Measurements from ENCODE around the gene RHBDF1. TPM values are rescaled to one million over a fixed set of nuclear protein-coding genes. Genes with fewer than 3 reads are reported as not detected.
"Not testable (repeated sequence)": the region's sequence is repeated elsewhere in the genome, so short reads cannot be mapped to it uniquely, and the experiment has no call there.

Gene RHBDF1
- total RNA-seq, 1 experiment from 2014 or later: 26.3 TPM

DNA sequence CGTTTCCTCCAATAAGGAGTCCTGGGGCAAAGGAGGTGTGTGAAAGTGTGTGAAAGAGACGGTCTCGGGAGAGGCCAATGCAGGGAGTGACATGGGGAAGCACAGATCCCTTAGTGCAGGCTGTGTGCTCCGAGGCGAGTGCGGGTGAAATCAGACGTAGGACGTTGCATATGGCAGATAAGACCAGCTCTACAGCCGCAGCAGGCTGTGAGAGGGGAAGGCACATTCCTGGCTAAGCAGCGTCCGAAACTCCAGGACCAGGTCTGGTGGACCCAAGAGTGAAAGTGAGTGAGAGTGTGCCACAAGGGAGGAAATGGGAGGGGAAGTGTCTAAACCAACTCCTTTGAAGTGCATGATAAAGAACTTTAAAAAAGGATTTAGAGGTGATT is 30.4 kb downstream of the RHBDF1 start:
- TF ChIP-seq, protein P1, sequence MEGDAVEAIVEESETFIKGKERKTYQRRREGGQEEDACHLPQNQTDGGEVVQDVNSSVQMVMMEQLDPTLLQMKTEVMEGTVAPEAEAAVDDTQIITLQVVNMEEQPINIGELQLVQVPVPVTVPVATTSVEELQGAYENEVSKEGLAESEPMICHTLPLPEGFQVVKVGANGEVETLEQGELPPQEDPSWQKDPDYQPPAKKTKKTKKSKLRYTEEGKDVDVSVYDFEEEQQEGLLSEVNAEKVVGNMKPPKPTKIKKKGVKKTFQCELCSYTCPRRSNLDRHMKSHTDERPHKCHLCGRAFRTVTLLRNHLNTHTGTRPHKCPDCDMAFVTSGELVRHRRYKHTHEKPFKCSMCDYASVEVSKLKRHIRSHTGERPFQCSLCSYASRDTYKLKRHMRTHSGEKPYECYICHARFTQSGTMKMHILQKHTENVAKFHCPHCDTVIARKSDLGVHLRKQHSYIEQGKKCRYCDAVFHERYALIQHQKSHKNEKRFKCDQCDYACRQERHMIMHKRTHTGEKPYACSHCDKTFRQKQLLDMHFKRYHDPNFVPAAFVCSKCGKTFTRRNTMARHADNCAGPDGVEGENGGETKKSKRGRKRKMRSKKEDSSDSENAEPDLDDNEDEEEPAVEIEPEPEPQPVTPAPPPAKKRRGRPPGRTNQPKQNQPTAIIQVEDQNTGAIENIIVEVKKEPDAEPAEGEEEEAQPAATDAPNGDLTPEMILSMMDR (IDR thresholded peaks at IDR 0.05; ENCODE audit: unreplicated experiment): no peak
- CTCF ChIA-PET: no interaction called here

DNA sequence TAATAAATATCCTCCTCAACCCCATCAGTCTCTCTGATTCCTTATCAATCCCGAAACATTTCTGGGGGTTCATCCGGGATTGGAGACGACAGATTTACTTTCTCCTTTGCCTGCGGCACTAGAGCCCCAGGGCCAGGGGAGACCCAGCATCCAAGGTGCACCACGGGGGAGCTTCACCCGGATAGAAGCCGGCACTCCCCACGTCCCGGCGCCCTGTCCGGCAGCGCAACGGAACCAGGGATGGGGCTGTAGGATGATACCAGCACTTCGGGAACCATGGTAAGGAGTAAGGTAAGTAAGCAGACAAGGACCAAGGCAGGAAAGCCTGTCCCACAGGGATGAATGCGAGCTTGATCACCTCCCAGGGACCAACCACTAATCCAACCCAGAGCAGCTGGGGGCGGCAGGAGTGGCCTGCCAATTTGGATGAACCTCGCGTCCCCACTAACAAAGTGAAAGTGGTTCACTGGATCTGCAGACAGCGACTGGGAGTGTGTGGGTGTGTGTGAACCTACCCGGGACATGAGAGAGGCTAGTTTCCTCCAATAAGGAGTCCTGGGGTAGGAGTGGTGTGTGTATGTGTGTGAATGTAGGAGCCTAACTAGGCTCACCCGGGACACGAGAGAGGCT is 30.9 kb downstream of the RHBDF1 start:
- BruUV-seq (replicated peaks): no TSS peak
- H3K9me3 Mint-ChIP-seq (ENCODE audit: unreplicated experiment): no peaks in the 10 kb centered on the region
- peaks cover 37% of the 10 kb centered on the region for H3K36me3 Mint-ChIP-seq (ENCODE audit: insufficient read depth, unreplicated experiment)
- H3K4me1 Mint-ChIP-seq (ENCODE audit: insufficient read depth, unreplicated experiment): no peaks in the 10 kb centered on the region
- H3K27ac Mint-ChIP-seq (ENCODE audit: low read depth, unreplicated experiment): no peak overlapping the region
- no peaks in the 10 kb centered on the region for H3K27me3 Mint-ChIP-seq (ENCODE audit: insufficient read depth, unreplicated experiment)
- intact Hi-C loops (cut with micrococcal nuclease): no loop called here
- CTCF ChIA-PET: no interaction called here
- DNase-seq (ENCODE audit: unreplicated experiment): no peak
- H3K4me3 Mint-ChIP-seq (ENCODE audit: unreplicated experiment): no peak overlapping the region
- POLR2A ChIA-PET: no interaction called here
- TF ChIP-seq, protein P1 (IDR thresholded peaks at IDR 0.05; ENCODE audit: unreplicated experiment): no peak

More for the DNA sequence above, 30.4 kb downstream of the RHBDF1 start:
- no peak overlapping the region for H3K27ac Mint-ChIP-seq (ENCODE audit: low read depth, unreplicated experiment)
- H3K36me3 Mint-ChIP-seq (ENCODE audit: insufficient read depth, unreplicated experiment): peaks cover 42% of the 10 kb centered on the region
- POLR2A ChIA-PET: no interaction called here
- DNase-seq (ENCODE audit: unreplicated experiment): no peak
- BruUV-seq (replicated peaks): no TSS peak
- H3K4me3 Mint-ChIP-seq (ENCODE audit: unreplicated experiment): no peak overlapping the region
- H3K9me3 Mint-ChIP-seq (ENCODE audit: unreplicated experiment): no peaks in the 10 kb centered on the region
- no peaks in the 10 kb centered on the region for H3K4me1 Mint-ChIP-seq (ENCODE audit: insufficient read depth, unreplicated experiment)
- no peaks in the 10 kb centered on the region for H3K27me3 Mint-ChIP-seq (ENCODE audit: insufficient read depth, unreplicated experiment)
- intact Hi-C loops (cut with micrococcal nuclease): no loop called here

DNA sequence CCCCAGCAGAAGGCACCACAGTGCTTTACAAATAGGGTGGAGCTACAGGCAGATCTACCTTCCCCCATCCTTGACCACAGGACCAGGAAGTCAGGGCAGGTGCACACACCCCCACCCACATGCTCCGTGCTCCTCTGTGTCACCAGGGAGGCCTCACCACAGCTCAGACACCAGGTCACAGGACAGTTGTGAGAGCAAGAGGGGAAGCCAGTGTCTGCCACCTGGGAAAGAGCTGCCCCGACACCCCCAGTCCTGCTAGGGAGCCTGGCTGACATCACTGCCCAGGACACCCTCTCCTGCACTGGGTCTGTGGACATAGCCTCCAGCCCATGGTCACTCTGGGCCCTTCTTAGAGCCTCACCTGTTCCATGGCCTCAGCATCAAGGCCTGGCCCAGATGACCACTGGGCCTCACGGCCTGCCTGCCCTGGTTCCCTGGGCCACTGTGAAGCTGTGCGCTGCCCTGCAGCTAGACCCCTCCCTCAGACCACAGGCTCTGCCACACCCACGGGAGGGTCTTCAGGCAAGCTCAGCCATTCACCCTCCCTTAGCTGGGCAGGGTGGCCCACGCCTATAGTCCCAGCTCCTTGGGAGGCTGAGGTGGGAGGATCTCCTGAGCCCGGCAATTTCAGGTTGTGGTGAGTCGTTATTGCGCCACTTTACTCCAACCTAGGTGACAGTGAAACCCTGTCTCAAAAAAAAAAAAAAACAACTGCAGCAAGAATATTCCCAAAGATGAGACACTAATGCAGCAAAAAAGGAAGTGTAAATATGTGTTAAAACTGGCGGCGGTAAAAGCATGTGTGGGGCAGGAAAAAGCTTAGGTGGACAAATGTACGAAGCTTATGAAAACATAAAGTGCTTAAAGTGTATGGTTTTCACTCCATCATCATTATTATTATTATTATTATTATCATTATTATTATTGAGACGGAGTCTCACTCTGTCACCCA is 33.2 kb downstream of the RHBDF1 start:
- no peak overlapping the region for H3K27ac Mint-ChIP-seq (ENCODE audit: low read depth, unreplicated experiment)
- CTCF ChIA-PET: interaction anchor here (0.6 to 1.1 kb wide), 2 partner anchors 52 to 57 kb away, joined by 3 to 4 read pairs; no protein-coding TSS in a partner anchor
- POLR2A ChIA-PET: interaction anchor here (0.6 to 0.9 kb wide), 2 partner anchors 13 to 710 kb away, joined by 3 read pairs; no protein-coding TSS in a partner anchor
- no peak overlapping the region for H3K4me3 Mint-ChIP-seq (ENCODE audit: unreplicated experiment)
- no peaks in the 10 kb centered on the region for H3K27me3 Mint-ChIP-seq (ENCODE audit: insufficient read depth, unreplicated experiment)
- H3K4me1 Mint-ChIP-seq (ENCODE audit: insufficient read depth, unreplicated experiment): no peaks in the 10 kb centered on the region
- no peaks in the 10 kb centered on the region for H3K9me3 Mint-ChIP-seq (ENCODE audit: unreplicated experiment)
- intact Hi-C loops (cut with micrococcal nuclease): no loop called here
- peak; percentile 57 for DNase-seq (ENCODE audit: unreplicated experiment)
- TF ChIP-seq, protein P1 (IDR thresholded peaks at IDR 0.05; ENCODE audit: unreplicated experiment): no peak
- peaks cover 22% of the 10 kb centered on the region for H3K36me3 Mint-ChIP-seq (ENCODE audit: insufficient read depth, unreplicated experiment)
- BruUV-seq (replicated peaks): no TSS peak

DNA sequence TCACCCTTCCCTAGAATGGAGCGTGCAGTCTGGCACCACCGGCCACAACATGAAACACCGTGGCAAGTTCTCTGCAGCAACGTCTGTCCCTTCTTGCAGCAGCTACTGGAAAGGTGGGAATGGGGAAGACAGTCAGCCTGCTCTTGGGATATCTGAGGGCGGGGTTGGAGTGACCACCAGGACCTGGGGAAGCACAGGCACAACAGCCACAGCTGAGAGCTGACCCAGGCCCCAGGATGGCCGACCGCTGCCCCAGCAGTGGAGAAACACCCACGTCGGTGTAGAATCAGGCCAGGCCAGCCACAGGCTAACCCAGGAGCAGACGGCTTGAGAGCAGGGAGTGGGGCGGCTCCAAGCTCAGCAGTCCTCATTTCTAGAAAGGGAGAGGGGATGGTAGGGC is 34.2 kb downstream of the RHBDF1 start:
- H3K27ac Mint-ChIP-seq (ENCODE audit: low read depth, unreplicated experiment); BruUV-seq (replicated peaks); H3K4me1 Mint-ChIP-seq (ENCODE audit: insufficient read depth, unreplicated experiment); DNase-seq (ENCODE audit: unreplicated experiment); H3K27me3 Mint-ChIP-seq (ENCODE audit: insufficient read depth, unreplicated experiment); POLR2A ChIA-PET; H3K9me3 Mint-ChIP-seq (ENCODE audit: unreplicated experiment); H3K4me3 Mint-ChIP-seq (ENCODE audit: unreplicated experiment); intact Hi-C loops (cut with micrococcal nuclease): not testable (repeated sequence)
- peaks cover 22% of the 10 kb centered on the region for H3K36me3 Mint-ChIP-seq (ENCODE audit: insufficient read depth, unreplicated experiment)
- CTCF ChIA-PET: interaction anchor here (0.6 kb wide), 1 partner anchor 332 kb away, joined by 3 read pairs; the partner anchor contains the start of gene MRPL28
